ENCODE data around the gene GBP2. TPM values are rescaled to one million over a fixed set of nuclear protein-coding genes. Genes with fewer than 3 reads are reported as not detected.

The GBP2 gene
- total and polyA plus RNA-seq, 2 donors (not counting 3 experiments of a cell fraction or from before 2014, with no cell fraction given): 13.1 to 30.2 TPM

- Histone ChIP-seq H3K79me2 (ENCODE audit: control insufficient read depth, insufficient read depth, low read length) (no peaks in the 10 kb centered on the region), H3K27me3 (ENCODE audit: control insufficient read depth in 2 of 2, insufficient read depth in 2 of 2, low read length in 2 of 2) (no peaks in the 10 kb centered on the region), H2AFZ (ENCODE audit: low read depth, low read length) (peak within 1 kb of the TSS; percentile 67), H3K9me3 (replicated peaks; ENCODE audit: control insufficient read depth, insufficient read depth, low read length) (no peaks in the 10 kb centered on the region), H3K27ac (ENCODE audit: insufficient read depth, low read depth, low read length) (peak within 1 kb of the TSS; percentile 16), H3K4me1 (ENCODE audit: control insufficient read depth, extremely low read depth, insufficient read depth, low read length) (peaks cover 9% of the 10 kb centered on the region), H3K9me1 (replicated peaks; ENCODE audit: control insufficient read depth, extremely low read depth, insufficient read depth, low read length) (no peaks in the 10 kb centered on the region), H3K4me3 (replicated peaks in 1 of 3; ENCODE audit: insufficient read depth in 1 of 3, low read depth in 1 of 3, low read length in 3 of 3) (peak within 1 kb of the TSS; percentile 39 to 77 (median 54)), H3K9ac (replicated peaks; ENCODE audit: extremely low read depth, insufficient read depth, low read length) (peak within 1 kb of the TSS; percentile 45), H3K4me2 (ENCODE audit: insufficient read depth, low read length) (peak within 1 kb of the TSS; percentile 94), H3K36me3 (ENCODE audit: control insufficient read depth in 2 of 2, extremely low read depth in 1 of 2, insufficient read depth in 2 of 2, low read length in 2 of 2) (no peaks in the 10 kb centered on the region), H4K20me1 (replicated peaks; ENCODE audit: control insufficient read depth, extremely low read depth, insufficient read depth, low read length) (no peaks in the 10 kb centered on the region)
- FAIRE-seq: peak; percentile 15
- dilution Hi-C loops (cut with MboI; ENCODE audit: extremely low pct_ligation_motif_present, low sequenced_read_pairs) (no loop called here), intact Hi-C loops (cut with micrococcal nuclease) (loop anchor here (2.0 kb wide), 2 partner anchors 42 to 62 kb away; partner anchors contain the start of genes GBP2 and GBP3)
- TSS peak; percentile 62 for BruUV-seq (replicated peaks)
- TF ChIP-seq POLR2A (IDR thresholded peaks at IDR 0.05; ENCODE audit: low read depth, low read length) (no peak), POLR2AphosphoS5 (IDR thresholded peaks at IDR 0.05; ENCODE audit: insufficient read depth, low read depth, low read length) (no peak)
- ChIA-PET CTCF (interaction anchor here (0.8 to 1.9 kb wide), 12 partner anchors 9 to 297 kb away, joined by 3 to 12 read pairs (median 6); partner anchors contain the start of gene GBP3), POLR2A (no interaction called here)
- peak; percentile 84 for DNase-seq (ENCODE audit: low read depth, low spot score)
Measured at GRCh38 chr1:89065079-89065868, 60.6 kb downstream of the GBP2 start, which contains the start of gene GBP1. Gene GBP1, minus strand, starts transcription at chr1:89065208. Its CDS starts 1,974 bp downstream, at chr1:89063234.

GRCh38 chr1:89064632-89065031 lies 61.3 kb downstream of the GBP2 start:
- POLR2A ChIA-PET: no interaction called here
- TSS peak; percentile 80 for BruUV-seq (replicated peaks)
- DNase-seq (ENCODE audit: low read depth, low spot score): peak; percentile 65

More at GRCh38 chr1:89064632-89065031, 61.3 kb downstream of the GBP2 start:
- no peaks in the 10 kb centered on the region for H3K36me3 ChIP-seq (ENCODE audit: control insufficient read depth in 2 of 2, extremely low read depth in 1 of 2, insufficient read depth in 2 of 2, low read length in 2 of 2)
- peak overlapping the region; percentile 39 to 77 (median 54) for H3K4me3 ChIP-seq (replicated peaks in 1 of 3; ENCODE audit: insufficient read depth in 1 of 3, low read depth in 1 of 3, low read length in 3 of 3)
- CTCF ChIA-PET: interaction anchor here (0.8 to 1.9 kb wide), 14 partner anchors 8 to 297 kb away, joined by 3 to 12 read pairs (median 5); partner anchors contain the start of gene GBP3
- peak overlapping the region; percentile 16 for H3K27ac ChIP-seq (ENCODE audit: insufficient read depth, low read depth, low read length)
- no peaks in the 10 kb centered on the region for H3K27me3 ChIP-seq (ENCODE audit: control insufficient read depth in 2 of 2, insufficient read depth in 2 of 2, low read length in 2 of 2)
- H2AFZ ChIP-seq (ENCODE audit: low read depth, low read length): peak overlapping the region; percentile 67
- H3K4me1 ChIP-seq (ENCODE audit: control insufficient read depth, extremely low read depth, insufficient read depth, low read length): peaks cover 9% of the 10 kb centered on the region
- TF ChIP-seq POLR2A (IDR thresholded peaks at IDR 0.05; ENCODE audit: low read depth, low read length) (no peak), MAX (IDR thresholded peaks at IDR 0.05; ENCODE audit: insufficient read depth, insufficient read length) (no peak), EZH2 (IDR thresholded peaks at IDR 0.05; ENCODE audit: borderline replicate concordance, low read depth, low read length, severe bottlenecking) (no peak), FOS (IDR thresholded peaks at IDR 0.05; ENCODE audit: borderline replicate concordance, insufficient read depth, low read length) (no peak)
- H3K9me3 ChIP-seq (replicated peaks; ENCODE audit: control insufficient read depth, insufficient read depth, low read length): no peaks in the 10 kb centered on the region
- peak overlapping the region; percentile 45 for H3K9ac ChIP-seq (replicated peaks; ENCODE audit: extremely low read depth, insufficient read depth, low read length)
- peak overlapping the region; percentile 94 for H3K4me2 ChIP-seq (ENCODE audit: insufficient read depth, low read length)
- no peaks in the 10 kb centered on the region for H3K79me2 ChIP-seq (ENCODE audit: control insufficient read depth, insufficient read depth, low read length)
- FAIRE-seq: no peak
- no peaks in the 10 kb centered on the region for H4K20me1 ChIP-seq (replicated peaks; ENCODE audit: control insufficient read depth, extremely low read depth, insufficient read depth, low read length)
- H3K9me1 ChIP-seq (replicated peaks; ENCODE audit: control insufficient read depth, extremely low read depth, insufficient read depth, low read length): no peaks in the 10 kb centered on the region
- intact Hi-C loops (cut with micrococcal nuclease) (loop anchor here (2.0 kb wide), 2 partner anchors 42 to 62 kb away; partner anchors contain the start of genes GBP2 and GBP3), dilution Hi-C loops (cut with MboI; ENCODE audit: extremely low pct_ligation_motif_present, low sequenced_read_pairs) (no loop called here)
